ELR (cell line): ENCODE results near the gene KIAA1217.
"Not testable (repeated sequence)": the region's sequence is repeated elsewhere in the genome, so short reads cannot be mapped to it uniquely, and the experiment has no call there.

Experiments
- DNase-seq: peaks from one replicate; pipeline ENCODE4 v3.0.0-alpha.2; 2015; ENCODE audit warnings: low read depth

KIAA1217 gene

DNA sequence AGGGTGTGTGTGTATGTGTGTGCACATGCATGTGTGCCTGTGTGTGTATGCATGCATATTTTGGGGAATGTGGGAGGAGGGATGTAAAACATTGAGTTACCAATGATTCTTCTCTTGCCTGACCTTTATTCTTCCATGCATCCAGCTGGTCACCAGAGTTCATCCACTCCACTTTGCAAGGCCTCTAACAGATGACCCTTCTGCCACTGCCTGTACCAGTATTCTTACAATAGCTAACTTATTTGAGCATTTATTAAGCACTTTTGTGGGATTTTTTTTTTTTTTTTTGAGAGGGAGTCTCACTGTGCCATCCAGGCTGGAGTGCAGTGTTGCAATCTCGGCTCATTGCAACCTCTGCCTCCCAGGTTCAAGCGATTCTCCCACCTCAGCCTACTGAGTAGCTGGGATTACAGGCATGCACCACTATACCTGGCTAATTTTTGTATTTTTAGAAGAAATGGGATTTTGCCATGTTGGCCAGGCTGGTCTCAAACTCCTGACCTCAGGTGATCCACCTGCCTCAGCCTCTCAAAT is 233.8 kb downstream of the KIAA1217 start:
- DNase-seq, result not testable (repeated sequence)

DNA sequence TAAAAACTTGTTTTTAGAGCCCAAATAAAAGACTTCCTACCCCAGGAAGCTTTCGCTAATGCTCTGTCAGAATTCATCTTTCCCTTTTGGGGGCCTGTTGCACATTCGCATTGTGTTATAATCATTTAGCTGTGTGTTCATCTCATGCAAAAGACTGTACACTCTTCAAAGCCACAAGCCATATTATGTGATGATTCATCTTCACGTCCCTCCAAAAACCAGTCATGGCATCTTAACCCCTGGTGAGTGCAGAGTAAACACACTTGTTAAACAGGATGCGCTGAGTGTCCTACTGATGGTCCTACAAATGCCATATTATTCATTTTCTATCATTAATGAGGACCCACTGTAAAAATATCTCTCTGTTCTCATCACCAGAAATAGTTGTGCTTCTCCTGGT is 235.4 kb downstream of the KIAA1217 start:
- peak; percentile 98 for DNase-seq

DNA sequence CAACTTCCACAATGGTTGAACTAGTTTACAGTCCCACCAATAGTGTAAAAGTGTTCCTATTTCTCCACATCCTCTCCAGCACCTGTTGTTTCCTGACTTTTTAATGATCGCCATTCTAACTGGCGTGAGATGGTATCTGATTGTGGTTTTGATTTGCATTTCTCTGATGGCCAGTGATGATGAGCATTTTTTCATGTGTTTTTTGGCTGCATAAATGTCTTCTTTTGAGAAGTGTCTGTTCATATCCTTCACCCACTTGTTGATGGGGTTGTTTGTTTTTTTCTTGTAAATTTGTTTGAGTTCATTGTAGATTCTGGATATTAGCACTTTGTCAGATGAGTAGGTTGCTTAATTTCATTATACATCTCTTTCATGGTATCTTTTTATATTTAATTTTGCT is 237.0 kb downstream of the KIAA1217 start:
- DNase-seq, result not testable (repeated sequence)

DNA sequence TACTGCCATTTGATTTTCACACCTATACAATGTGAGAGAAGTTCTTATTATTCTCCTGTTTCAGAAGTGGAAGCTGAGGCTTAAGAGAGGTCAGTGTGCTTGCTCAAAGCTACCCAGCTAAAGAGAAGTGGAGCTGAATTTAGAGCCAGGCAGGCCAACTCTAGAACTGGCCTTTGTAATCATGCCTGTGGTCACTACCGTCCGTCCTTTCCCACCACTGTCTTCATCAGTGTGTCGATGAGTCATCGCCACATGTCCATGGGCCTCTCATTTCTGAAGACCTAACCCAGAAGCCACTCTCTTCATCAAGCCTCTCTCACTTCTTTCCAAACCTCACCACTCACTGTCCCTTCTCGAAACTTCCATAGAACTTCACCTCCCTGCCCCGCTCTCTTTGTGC is 237.8 kb downstream of the KIAA1217 start:
- DNase-seq, result peak; percentile 97

DNA sequence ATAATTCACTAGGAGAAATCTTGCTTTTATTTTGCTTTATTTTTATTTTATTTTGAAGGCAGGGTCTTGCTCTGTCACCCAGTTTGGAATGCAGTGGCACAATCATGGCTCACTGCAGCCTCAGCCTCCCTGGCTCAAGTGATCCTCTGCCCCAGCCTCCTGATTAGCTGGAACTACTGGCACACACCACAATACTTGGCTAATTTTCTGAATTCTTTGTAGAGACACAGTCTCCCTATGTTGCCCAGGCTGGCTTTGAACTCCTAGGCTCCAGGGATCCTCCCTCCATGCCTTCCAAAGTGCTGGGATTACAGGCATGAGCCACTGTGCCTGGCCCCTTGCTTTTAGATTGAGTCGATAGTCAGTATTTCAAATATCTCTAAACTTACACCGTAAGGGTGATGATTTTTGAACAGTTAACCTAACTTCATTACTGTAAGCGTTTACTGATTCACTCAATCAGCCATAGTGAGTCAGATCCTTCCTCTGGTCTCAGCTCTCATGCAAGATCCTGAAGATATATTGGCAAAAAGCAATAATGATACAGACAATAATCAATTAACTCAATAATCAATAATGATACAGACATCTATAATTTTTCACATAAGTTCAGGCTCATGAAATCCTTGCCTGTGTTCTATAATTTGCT is 239.5 kb downstream of the KIAA1217 start:
- peak; percentile 87 for DNase-seq

DNA sequence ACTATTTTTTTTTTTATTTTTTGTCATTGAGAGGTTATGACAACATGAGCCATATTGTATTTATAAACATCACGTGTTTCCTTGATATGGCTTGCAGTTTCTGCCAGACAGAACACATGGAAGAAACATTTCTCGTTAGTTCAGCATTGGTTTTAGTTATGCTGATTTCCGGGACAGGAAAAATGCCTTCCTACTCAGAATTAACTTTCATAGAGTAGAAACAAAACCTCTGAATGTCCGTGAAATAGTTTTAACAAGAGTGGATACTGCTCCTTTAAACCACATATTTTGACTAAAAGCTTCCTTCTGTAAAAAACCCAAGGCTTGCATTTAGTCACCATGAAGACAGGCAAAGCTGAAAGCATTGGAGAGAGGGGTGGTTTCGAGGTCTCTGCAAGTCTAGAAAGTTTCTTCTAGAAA is 240.4 kb downstream of the KIAA1217 start:
- peak; percentile 82 for DNase-seq

DNA sequence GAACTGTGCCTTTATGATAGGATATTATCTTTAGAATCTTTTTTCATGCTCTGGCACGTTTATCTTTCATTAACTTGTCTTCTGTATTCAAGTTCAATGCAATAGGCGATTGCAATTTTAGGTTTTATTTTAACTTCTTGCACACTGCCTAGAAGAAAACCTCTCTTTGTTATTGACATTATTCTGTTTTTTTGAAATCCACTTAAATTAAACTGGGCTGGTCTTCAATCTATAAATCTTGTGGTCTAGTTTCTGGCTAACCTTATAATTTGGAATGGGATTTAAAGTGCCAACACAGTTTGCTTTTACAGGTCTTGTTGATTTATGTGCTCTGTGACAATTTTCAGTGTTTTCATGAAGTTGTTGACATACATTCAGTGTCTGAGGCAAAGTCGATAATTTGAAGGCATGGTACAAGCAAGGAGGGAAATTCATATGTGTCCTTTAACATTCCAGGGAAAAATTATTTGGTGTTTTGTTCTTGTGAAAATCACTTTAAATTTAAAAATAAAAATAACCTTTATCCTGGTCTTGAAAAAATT is 240.9 kb downstream of the KIAA1217 start:
- no peak for DNase-seq

DNA sequence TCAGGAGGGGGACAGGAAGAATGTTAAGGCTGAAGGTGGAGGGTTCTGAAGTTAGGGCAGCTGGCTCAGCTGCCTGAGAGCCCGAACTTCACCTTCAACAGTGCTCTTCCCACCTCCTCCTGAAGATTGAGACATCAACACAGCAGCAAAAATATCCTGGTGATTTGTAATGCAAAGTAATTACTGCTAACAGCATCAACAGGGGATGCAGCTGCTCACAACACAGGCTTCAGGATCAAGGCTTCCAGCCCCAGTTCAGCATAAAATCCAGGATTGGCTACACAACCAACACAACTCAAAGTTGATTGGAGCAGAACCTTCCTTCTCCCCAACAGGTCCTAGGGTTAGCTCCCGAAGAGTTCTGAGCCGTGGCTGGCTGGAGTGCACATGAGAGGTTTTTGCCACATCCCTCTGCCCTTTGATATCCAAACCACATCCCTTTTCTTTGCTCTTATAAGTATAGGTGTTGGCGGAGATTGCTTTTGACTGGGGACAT is 242.4 kb downstream of the KIAA1217 start:
- no peak for DNase-seq

DNA sequence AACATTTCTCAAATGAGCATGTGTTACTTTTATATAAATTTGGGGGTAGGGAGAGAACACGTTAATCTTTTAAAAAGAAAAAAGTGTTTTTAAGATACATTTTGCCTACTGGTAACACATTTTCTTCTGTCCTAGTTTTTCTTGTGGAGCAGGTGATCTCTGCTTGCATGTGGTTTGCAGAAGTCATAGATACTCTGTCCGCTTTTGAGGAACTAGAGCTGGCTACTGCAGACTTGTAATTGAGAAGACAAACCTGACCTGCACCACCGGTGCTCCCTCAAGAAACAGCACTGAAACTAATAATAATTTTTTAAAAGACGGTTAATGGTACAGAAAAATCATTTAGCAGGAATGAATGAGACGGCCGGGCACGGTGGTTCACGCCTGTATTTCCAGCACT is 243.1 kb downstream of the KIAA1217 start:
- DNase-seq, result no peak

DNA sequence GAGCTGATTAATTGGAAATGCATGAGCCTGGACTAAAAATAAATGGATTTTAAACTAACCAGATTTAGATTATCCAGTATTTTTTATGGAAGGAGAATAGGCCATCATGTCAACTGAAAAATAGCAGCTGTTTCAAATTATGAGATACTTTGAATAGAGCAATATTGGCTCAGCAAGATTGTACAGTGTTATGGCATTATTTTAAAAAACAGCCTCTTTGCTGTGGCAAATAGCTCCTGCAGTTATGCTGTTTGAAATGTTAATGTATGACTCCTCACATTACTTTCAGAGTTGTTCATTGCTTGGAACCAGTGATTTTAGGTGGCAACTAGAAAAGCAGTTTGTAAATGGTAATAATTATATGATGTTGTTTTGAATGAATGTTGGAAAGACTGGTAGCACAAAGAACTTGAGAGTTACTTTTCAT is 244.5 kb downstream of the KIAA1217 start:
- no peak for DNase-seq

DNA sequence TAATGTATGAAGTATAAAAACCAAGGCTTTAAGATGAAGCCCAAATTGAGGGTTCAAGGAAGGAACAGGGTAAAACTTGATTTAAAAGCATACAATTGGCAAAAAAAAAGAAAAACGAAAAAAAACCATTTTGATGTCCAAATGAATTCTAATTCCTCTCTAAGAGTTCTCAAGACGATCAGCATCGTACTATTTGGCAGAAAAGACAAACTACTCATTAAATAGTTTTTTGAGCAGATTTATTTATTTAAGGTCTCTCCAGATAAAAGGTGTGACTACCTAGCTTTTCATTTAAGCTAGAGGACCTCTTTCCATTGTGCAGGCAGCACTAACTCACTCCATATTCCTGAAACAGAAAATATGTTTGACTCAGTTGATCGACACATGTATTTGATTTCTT is 245.0 kb downstream of the KIAA1217 start:
- DNase-seq, result no peak

DNA sequence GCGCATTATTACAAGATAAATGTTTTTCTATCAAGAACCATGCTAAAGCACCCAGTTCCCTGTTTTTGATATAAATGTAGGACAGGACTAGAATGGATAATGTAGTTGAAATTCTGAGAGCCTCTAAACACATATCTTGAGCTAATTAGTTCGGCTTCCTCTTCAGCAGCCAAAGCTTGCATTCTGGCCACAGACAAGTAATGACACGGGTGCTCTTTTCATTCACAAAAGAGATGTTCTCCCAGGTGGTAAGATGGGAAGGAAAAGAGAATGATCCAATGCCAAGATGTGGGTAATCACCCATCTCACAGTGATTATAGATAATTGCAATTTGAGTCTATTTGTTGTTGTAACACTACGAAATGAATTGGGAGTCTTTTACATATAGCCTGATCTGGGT is 246.5 kb downstream of the KIAA1217 start:
- DNase-seq, result no peak

DNA sequence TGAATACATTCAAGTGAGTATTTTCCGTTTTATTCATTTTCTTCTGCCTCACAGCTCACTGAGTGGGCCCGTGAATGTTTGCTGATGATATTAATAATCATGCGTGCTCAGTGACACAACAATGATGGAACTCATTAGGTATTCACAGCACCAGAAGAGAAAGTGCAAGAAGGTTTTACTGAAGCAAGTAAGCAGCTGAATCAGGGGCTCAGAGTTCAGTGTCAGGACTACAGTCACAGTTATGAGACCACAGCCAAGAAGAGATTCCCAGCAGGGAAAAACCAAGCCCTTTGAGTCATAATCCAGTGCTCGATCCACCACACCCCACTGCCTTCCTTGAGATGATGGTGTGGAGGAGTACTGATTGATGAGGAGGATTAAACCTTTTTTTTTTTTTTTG is 247.4 kb downstream of the KIAA1217 start:
- peak; percentile 98 for DNase-seq

DNA sequence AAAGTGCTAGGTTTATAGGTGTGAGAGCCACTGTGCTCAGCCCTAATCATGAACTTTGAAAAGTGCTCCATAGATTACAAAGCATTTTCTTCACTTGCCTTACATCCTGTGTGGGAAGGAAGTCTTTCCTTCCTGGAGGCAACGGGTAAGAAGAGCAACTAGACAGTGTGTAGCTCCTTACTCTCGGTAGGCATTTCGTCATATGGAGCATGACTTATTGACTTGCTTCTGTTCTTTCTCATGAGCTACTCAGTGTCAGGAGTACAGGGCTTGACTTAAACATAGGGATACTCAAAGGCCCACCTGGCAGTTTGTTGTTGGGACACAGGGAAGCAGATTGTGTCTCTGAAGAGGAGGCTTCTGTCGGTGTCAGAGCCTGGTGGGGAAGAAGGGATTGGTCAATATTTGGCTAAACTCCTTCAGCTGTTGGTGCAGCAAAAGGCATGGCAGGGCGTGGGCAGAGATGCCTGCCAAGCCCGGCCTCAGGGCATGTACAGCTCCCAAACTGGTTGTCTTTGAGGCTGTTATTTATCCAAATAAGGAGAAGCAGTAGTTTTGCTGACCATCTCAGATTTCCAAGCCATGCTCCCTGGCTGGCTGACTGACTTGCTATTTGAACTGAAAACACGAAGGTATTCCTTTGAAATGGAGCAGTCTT is 248.9 kb downstream of the KIAA1217 start:
- peak; percentile 52 for DNase-seq

DNA sequence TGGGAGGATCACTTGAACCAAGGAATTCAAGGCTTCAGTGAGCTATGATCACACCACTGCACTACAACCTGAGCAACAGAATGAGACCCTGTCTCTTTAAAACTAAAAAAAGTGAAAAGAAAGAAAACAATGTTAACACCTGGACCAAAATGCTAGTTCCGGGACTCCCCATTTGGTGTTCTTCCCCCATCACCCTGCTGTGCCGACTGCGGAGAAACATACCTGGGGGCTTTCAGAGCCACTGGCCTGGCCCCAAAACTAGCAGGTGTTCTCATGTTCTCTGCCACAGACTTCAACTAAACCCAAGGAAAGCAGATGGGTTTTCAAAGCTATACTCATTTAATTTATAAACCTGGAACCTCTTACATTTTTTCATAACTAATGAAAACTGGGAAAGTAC is 250.9 kb downstream of the KIAA1217 start:
- DNase-seq, result no peak

DNA sequence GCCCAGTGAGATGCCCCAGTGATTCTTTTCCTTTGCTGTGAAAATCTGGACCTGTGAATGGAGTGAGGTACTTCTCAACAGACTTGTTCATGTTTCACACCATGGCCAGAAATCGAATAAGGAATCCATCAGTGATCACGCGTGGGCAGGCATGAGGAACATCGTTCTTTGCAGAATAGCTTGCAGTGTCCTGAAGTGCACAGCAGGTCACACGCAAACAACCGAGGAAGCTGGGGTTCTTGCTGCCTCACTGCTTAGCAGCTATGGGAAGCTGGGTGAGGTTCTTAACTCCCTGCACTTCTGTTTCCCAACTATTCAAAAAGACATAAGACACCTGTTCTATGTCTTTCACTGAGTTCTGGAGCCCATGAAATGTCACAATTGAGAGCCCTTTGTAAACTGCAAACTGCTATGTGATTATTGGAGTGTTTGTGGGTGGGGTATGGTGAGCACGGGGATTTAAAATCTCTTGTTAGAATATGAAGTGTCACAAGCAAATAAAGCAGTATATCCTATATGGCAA is 253.4 kb downstream of the KIAA1217 start:
- DNase-seq, result no peak

DNA sequence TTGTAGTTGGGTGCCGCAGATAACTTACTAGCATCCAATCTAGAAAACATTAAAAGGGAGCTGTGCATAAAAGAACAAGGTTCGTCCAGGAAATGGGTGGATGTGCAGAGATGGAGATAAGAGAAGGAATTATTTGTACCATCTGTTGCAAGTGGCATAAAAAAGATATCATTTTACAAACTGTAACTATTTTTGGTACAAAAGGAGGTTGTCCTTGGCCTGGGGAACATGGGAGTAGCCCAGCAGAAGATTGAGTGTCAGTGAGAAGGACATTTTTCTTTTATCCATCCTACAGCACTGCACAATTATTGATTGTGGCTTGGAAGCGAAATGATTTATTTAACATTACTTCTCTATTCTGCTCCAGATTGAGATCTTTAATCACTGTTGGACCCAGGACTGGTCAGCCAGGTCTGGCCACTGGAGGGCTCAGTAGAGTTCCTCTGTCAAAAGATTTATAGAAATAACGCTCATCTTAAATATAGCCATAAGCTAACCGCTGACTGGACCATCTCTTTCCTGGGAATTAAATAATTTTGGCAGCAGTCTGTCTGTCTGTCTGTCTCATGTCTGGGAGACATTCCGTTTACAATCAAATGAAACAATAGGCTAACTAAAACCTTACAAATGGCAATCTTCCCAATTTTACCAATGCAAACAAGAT is 254.1 kb downstream of the KIAA1217 start:
- peak; percentile 64 for DNase-seq

DNA sequence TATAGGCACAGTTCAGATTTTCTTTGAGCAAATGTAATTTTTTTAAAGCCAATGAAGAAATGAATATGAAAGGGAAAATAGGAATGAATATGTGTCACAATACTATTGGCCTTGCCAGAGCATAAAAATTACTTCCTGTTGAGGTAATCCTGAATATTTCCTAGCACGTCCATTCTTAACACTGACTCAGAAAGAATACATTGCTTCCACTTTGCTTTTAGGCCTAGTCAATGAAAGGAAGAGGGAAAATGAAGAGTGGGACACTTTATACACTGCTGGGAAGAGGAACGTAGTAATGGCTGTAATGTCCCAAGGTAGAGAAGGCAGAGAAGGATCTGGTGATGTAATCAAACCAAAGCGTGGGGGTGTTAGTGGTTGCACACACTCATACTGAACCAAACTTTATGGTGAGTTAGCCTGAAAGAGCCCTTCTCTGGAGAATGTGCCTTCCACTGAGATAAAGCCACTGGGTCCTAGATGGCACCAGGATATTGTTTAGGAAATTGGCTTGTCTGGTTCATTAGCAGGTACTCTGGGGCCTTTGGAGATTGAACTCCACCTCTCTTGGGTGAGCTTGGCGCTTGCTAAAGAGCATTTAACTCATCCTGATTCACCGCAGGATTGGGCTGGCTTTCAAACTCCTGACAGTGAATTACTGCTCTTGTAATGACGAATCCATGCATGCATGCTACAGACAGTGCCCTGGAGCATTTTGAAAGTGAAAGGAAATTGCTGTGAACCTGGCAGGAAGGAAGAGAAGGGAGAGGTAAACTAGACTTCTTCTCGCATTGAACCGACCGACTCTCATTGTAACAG is 254.9 kb downstream of the KIAA1217 start:
- DNase-seq, result peak; percentile 96

DNA sequence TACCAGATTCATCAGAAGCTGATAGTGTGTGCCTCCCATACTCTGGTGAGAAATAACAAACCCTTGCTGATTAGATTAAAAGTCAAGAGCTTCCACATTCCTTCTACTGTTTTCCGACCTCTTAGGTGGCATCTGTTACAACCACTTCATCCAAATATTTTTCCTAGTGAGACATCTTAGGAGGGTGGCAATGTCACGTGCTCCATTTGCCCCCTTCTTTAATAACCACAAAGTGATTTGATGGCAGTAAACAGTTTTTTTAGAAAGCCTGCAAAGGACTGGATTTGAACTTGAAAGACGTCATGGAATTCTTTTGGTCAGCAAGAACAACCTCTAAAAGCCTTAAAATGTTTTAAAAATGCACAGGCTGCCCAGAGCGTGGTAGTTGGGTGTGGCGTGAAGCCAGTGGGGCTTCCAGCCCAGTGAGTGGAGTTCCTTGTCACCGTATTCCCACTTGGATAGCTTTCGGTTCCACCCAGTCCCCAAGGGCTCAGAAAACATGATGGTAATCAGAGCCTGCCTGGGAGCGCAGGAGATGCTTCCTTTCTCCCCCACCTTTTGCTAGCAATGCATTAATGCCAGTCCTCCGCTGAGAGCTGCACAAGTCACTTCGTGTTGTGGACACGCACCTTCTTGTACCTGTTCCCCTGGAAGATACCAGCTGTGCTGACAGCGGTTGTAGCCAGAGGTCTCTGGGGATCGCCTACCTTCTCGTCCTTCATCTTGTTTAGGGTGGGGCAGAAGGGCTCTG is 256.4 kb downstream of the KIAA1217 start:
- peak; percentile 72 for DNase-seq

DNA sequence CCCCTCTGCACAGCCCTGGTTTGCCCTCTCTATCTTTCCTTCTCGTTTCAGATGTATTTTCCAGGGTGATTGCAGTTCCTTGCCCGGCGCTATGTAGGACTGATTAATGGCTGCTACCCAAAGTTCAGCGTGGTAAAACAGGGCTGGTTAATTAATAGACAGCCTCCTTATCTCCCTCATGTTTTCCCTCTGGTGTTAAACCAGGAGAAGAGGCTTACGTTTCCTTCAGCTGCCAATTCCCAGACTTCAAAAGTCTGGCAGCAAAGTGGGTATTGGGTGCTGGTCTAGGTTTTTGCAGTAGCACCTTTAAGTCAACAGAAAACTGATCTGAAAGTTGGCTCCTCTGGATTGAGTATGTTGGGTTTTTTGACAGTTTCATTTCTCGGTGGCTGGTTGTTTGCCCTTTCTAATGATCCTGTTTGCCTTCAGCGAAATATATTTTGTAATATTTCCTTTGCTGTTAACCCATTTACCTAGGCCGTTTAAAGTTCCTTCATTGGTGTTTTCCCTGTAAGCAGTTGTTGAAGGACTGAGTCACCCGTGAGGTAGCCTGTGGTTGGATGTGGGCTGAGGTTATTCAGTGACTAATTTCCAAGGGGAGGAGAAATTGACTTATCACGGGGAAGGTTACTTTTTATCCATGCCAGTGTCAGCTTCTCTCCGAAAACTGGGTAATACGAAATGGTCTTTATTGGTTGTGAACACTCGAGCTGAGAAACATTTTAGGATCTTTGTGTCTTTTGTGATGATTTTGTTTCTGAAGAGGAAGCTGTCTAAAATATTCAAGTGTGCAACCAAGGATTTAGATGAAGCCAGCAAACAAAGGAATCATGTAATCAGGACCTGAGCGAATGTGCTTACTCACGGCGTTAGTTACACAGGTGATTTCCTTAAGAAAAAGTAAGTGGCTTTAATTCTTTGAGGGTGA is 257.2 kb downstream of the KIAA1217 start:
- peak; percentile 95 for DNase-seq
